Right cardiac atrium (tissue), 5 donors: ENCODE data around the gene UBE3B. TPM values are rescaled to one million over a fixed set of nuclear protein-coding genes. Genes with fewer than 3 reads are reported as not detected.

Source experiments
- ATAC-seq, 2 donors: fragments of 200-7000 bp; cut with Tn5 transposase; one replicate each; pipeline versions ENCODE4 v1.8.0 to v1.9.1; 2020; ENCODE audit warnings: moderate library complexity in 2 of 2, mild to moderate bottlenecking in 1 of 2
- DNase-seq, 3 donors: peaks; one replicate each; pipeline ENCODE4 v3.0.0-alpha.2; 2020
- H3K27ac ChIP-seq: one replicate; pipeline ENCODE4 v1.5.1; 2013; ENCODE audit warnings: mild to moderate bottlenecking, low read length, control low read depth, moderate library complexity
- H3K27me3 ChIP-seq: one replicate; pipeline ENCODE4 v1.6.1; 2013; ENCODE audit not compliant: control insufficient read depth, insufficient read depth
- H3K4me1 ChIP-seq: one replicate; pipeline ENCODE4 v1.6.1; 2013; ENCODE audit warnings: low read length; ENCODE audit not compliant: control insufficient read depth, insufficient read depth
- H3K4me3 ChIP-seq: one replicate; pipeline ENCODE4 v1.5.1; 2013; ENCODE audit warnings: low read length, control low read depth
- H3K9me3 ChIP-seq: one replicate; pipeline ENCODE4 v1.6.1; 2013; ENCODE audit warnings: low read length; ENCODE audit not compliant: control insufficient read depth
- WGBS: extraction: QIAGEN DNeasy Blood & Tissue Kit; methylation state at CpG from one replicate; pipeline ENCODE4 v1.1.7; 2013; 5-methylcytosine and 5-hydroxymethylcytosine counted together
- intact Hi-C, 4 donors: fragments of 100-400 bp; cut with DNase I; formaldehyde crosslinking; loops; one replicate each; pipeline versions ENCODE4 v1.11.0 to v1.14.0; 2022 to 2023
- polyA plus RNA-seq: library from polyadenylated mRNA; stranded (reverse); fragments of 200-250 nt; gene quantifications from one replicate; pipeline ENCODE4 v1.2.3, GENCODE V29; 2013
- total RNA-seq, 4 donors: library from RNA; stranded (reverse); fragmentation: NEBNext Ultra II Directional; extraction: Animal tissue kit (Norgen Biotek cat#: 25700); gene quantifications; one replicate each; pipeline ENCODE4 v1.2.1, GENCODE V29; 2021
- donor health status: healthy with polysubstance abuse.
- donor health status: DM: no; HTN: yes; CAD: no.
- donor health status: DM: no; HTN: no; CAD: no.
- donor health status: DM: no; HTN: yes; CAD: no; lungs with severe emphysema.
- donor health status: DM: yes; HTN: yes; CAD: no.

Gene UBE3B
- total and polyA plus RNA-seq, 5 donors, result 22.6 to 53.2 (median 46.7) TPM

DNA sequence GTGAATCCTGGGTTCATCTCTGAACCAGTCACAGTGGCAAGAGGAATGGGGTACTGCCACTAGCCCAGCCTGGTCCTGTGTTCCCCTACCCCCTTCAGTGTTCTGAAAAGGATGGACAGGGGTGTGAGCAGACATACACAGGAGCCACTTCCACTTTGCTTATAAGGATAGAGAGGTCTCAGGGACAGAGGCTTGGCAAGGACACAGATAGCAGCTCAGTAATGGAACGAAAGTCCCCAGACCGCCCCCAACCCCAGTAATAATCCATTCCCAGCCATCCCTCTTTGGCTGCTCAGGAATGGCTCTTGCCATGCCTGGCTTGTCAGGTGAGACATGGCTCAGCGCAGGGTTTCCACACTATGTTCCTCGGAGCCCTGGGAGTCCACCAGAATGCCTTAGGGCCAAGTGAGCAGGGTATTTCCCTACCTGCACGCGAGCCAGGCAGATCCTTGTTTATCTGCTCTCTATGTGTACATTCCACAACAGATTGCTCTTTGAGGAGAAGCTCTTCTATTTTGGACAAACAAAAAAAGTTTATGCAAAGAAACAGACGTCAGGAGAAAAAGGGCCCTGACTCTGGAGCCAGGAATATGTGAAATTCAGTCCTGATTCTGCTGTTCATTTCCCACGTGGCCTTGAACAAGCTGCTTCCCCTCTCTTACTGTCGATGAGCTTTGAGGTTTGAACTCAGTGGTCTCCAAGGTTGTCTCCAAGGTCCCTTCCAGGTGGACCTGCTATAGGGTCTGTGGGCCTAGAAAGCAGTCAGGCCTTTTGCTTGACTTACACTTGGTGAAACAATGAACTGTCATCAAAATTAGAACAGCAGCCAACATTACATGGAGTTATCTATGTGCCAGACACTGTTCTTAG lies 10.0 kb downstream of the UBE3B start:
- Histone ChIP-seq H3K4me3 (no peak overlapping the region), H3K9me3 (no peaks in the 10 kb centered on the region), H3K27ac (no peak overlapping the region), H3K4me1 (no peaks in the 10 kb centered on the region), H3K27me3 (no peaks in the 10 kb centered on the region)
- WGBS, result 96% methylated on average over 9 of the region's 9 CpGs
- intact Hi-C loops, result no loop called here
- DNase-seq, result no peak
- no peak for ATAC-seq

DNA sequence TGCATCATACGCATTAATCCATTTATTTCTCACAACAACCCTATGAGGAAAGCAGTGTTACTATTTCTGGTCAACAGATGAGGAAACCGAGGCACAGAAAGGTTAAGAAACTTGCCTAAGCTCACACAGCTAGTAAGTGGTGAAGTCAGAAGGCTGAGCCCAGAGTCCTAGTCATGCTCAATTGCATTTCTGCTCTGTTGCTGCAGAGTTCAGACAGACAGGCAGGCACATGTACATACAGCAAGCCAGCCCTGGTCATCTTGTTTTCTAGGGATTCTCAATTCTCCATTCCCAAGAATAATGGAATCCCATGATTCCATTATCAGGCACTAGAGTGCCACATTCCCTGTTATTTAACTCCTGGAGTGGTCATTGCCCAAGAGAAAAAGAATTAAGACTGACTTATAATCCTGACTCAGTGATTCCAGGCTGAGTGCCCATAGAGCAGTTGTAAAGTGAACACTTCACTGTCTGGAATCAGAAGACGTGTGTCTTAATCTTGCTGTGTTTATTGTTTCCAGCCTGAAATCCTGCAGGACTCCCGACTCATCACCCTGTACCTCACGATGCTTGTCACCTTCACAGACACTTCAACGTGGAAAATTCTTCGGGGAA lies 10.7 kb downstream of the UBE3B start:
- WGBS, result 87% methylated on average over 7 of the region's 7 CpGs
- no peaks in the 10 kb centered on the region for H3K27me3 ChIP-seq

DNA sequence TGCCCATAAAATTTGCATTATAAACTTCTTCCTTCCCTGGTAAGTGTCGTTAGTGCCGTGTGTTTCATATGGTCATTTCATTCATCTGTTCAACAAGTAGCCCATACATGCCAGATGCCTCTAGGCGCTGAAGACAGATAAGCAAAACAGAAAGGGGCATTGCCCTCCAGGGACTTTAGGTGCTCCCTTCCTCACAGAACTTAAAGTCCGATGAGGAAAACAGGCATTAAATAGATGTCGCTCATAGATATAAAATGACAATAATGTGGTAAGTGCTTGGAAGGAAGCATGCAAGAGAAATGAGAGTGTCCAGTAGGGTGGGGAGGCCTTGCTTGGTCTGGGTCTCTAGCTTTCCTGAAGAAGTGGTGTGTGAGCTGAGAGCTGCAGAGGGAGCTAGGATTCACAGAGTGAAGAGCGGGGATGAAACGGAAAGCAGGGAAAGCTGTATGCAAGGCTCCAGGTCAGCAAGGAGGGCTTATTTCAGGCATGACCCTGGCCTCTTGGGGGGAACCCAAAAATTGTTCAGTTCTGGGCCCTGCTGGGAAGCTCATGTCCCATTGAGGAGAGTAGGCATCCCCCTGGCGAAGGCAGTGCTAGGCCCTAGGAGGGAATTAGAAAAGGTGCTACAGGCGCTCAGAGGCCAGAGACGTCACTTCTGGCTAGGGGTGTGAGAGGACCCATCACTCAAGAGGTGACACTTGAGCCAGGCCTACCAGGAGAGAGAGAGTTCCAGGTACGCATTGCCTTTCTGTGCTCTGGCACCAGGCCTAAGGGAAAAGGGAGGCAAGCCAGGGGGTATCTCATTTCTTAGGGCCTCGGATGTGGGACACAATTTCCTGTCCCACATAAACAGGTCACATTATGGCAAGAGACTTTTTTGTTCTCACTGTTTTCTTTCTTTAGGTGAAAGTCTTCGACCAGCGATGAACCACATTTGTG lies 11.9 kb downstream of the UBE3B start:
- DNase-seq (no peak), ATAC-seq (peak in 1 of 2 donors; percentile 25)
- Histone ChIP-seq H3K27me3 (no peaks in the 10 kb centered on the region), H3K27ac (no peak overlapping the region), H3K9me3 (no peaks in the 10 kb centered on the region), H3K4me3 (no peak overlapping the region), H3K4me1 (no peaks in the 10 kb centered on the region)
- intact Hi-C loops, result no loop called here
- 91% methylated on average over 14 of the region's 14 CpGs for WGBS

More for the DNA sequence above, 10.7 kb downstream of the UBE3B start:
- DNase-seq, result no peak
- Histone ChIP-seq H3K27ac (no peak overlapping the region), H3K4me3 (no peak overlapping the region), H3K4me1 (no peaks in the 10 kb centered on the region), H3K9me3 (no peaks in the 10 kb centered on the region)
- intact Hi-C loops, result no loop called here
- no peak for ATAC-seq

DNA sequence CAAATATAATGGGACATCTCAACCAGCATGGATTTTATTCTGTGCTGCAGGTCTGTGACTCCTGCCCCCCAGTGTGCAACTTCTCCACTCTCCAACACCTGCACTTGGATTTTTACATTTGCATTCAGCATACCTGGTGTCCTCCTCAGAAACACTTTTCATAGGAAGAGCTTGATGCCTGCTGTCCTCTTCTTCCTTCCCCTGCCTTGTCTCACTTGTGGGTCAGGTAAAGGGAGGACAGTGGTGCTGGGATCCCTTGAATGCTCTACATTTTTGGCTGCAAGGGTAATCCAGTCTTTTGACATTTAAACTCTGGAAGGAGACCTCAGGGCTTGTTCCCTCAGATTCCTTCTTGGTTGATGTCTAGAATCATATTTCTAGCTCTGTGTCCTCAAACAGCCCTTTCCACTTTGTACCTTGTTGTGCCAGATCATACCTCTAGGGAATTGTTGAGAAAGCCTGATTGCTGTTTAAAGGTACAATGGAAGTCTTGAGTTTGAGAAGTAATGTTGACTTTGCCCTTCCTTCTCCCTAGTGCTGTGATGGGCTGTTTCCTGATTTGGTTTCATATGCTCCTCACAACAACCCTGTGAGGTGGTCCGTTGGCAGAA lies 12.6 kb downstream of the UBE3B start:
- H3K4me3 ChIP-seq, result no peak overlapping the region
- H3K9me3 ChIP-seq, result no peaks in the 10 kb centered on the region
- H3K4me1 ChIP-seq, result no peaks in the 10 kb centered on the region
- no peak overlapping the region for H3K27ac ChIP-seq
- no peak for ATAC-seq
- H3K27me3 ChIP-seq, result no peaks in the 10 kb centered on the region
- WGBS, result 79% methylated on average over 1 of the region's 1 CpG
- DNase-seq, result no peak
- intact Hi-C loops, result no loop called here

DNA sequence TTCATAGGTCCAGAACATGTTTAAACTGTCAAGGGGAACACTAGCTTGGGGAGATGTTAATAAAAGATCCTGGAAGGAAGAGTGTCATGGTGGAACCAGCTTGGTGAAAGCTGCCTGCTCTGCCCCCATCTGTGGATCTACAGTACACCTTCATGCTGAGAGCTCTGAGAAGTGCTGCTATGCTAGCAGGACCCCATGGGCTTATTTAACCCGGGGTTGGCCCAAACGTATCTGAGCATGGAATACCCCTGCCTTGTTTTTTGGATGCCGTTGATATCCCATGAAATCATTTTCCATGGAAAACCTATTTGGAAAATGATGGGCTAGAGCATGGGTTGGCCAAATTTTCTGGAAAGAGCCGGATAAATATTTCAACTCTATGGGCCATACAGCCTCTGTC lies 14.2 kb downstream of the UBE3B start:
- WGBS, result 94% methylated on average over 4 of the region's 4 CpGs
- ATAC-seq, result no peak
- intact Hi-C loops, result no loop called here

DNA sequence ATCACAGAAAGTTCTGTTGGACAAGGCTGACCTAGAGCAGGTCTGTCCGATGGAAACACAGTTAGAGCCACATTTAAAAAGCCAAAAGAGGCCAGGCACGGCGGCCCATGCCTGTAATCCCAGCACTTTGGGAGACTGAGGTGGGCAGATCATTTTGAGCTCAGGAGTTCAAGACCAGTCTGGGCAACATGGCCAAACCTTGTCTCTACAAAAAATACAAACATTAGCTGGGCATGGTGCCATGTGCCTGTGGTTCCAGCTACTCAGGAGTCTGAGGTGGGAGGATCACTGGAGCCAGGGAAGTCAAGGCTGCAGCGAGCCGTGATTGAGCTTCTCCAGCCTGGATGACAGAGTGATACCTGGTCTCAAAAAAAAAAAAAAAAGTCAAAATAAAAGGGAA lies 14.9 kb downstream of the UBE3B start:
- no peaks in the 10 kb centered on the region for H3K4me1 ChIP-seq
- no peak overlapping the region for H3K27ac ChIP-seq
- H3K27me3 ChIP-seq, result no peaks in the 10 kb centered on the region
- H3K9me3 ChIP-seq, result no peaks in the 10 kb centered on the region
- intact Hi-C loops, result no loop called here
- H3K4me3 ChIP-seq, result no peak overlapping the region
- WGBS, result 94% methylated on average over 5 of the region's 5 CpGs
- DNase-seq (no peak), ATAC-seq (no peak)

More for the DNA sequence above, 14.2 kb downstream of the UBE3B start:
- H3K27me3 ChIP-seq, result no peaks in the 10 kb centered on the region
- DNase-seq, result no peak
- no peaks in the 10 kb centered on the region for H3K4me1 ChIP-seq
- no peak overlapping the region for H3K27ac ChIP-seq
- H3K4me3 ChIP-seq, result no peak overlapping the region
- H3K9me3 ChIP-seq, result no peaks in the 10 kb centered on the region

DNA sequence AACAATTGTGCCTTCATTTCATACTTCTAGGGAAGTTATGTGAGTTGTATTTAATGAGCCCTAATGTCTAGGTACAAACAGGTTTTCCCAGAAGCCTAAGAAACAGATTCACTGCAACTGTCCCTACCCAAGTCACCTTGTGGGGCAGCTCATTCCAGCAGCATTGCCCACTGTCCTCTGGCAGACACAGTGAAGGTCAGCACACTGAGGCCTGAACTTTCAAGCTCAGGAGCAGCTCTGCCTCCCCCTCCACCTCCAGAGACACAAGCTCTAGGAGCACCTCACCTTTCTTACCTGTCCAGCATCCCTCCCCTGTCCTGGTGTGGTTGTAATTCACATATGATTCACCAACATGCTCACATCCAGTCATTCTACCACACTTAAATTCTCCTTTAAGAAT lies 15.7 kb downstream of the UBE3B start:
- no peak overlapping the region for H3K27ac ChIP-seq
- intact Hi-C loops, result no loop called here
- no peaks in the 10 kb centered on the region for H3K4me1 ChIP-seq
- ATAC-seq, result peak; percentile 40 to 51
- no peaks in the 10 kb centered on the region for H3K27me3 ChIP-seq
- H3K9me3 ChIP-seq, result no peaks in the 10 kb centered on the region
- H3K4me3 ChIP-seq, result no peak overlapping the region
- no peak for DNase-seq

DNA sequence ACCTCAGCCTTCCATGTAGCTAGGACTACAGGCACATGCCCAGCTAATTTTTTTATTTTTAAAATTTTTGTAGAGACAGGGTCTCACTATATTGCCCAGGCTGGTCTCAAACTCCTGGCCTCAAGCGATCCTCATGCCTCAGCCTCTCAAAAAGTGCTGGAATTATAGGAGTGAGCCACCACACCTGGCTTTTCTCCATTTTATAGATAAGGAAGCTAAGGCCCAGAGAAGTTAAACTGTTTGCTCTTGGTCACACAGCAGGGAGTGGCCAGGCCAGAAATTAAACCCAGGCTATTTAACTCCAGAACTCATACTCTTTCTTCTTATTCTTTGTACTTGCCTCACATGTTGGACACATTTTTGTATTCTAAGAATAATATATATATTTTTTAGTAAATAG lies 16.5 kb downstream of the UBE3B start:
- intact Hi-C loops, result no loop called here

DNA sequence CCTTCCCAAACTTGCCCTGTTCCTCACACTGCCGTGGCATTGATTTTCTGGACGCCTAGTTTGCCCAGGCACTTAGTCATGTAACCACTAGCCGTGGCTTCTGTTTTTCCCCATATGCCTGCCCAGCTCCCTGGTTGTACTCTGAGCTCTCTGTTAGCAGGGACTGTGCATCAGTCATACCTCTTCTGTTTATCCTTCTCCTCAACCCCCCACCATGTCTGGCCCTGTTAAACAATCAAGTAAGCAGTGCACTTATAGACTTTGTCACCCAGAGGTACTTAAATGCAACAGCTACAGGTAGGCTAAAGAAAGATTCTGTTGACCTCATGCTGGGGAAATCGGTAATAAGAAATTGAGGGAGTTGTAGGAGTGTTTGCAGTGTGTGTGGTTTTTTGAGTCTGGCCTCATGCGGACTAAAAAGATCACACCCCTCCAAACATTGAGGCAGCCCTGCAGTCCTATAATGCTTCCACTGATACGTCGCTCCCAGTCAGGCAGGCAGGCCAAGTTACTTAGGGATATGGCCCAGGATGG lies 17.0 kb downstream of the UBE3B start:
- no peak overlapping the region for H3K27ac ChIP-seq
- H3K4me1 ChIP-seq, result no peaks in the 10 kb centered on the region
- 96% methylated on average over 7 of the region's 7 CpGs for WGBS
- intact Hi-C loops, result no loop called here
- H3K4me3 ChIP-seq, result no peak overlapping the region
- no peaks in the 10 kb centered on the region for H3K27me3 ChIP-seq
- no peaks in the 10 kb centered on the region for H3K9me3 ChIP-seq
- no peak for ATAC-seq
- DNase-seq, result no peak

More for the DNA sequence above, 16.5 kb downstream of the UBE3B start:
- ATAC-seq (no peak), DNase-seq (no peak)
- WGBS, result 96% methylated on average over 1 of the region's 1 CpG
- Histone ChIP-seq H3K27ac (no peak overlapping the region), H3K9me3 (no peaks in the 10 kb centered on the region), H3K27me3 (no peaks in the 10 kb centered on the region), H3K4me3 (no peak overlapping the region), H3K4me1 (no peaks in the 10 kb centered on the region)

DNA sequence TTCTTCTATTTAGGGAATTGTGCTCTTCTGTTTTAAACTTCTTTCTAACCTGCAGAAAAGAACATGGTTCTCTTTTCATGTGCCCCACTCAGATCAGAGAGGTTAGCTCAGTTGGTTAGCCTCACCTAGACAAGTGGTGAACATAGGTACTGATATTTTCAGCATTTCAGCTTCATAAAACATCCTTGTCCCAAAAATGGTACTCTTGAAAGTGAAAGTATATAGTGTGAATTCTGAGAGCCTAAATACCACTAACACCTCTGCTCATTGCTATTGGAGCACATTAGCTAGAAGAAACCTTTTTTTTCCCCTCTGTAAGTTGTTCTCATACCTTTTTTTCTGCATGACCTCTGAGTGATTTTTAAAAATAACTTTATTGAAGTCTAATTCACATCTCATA lies 17.6 kb downstream of the UBE3B start:
- intact Hi-C loops, result no loop called here
- H3K9me3 ChIP-seq, result no peaks in the 10 kb centered on the region
- no peaks in the 10 kb centered on the region for H3K27me3 ChIP-seq
- H3K4me1 ChIP-seq, result no peaks in the 10 kb centered on the region
- H3K27ac ChIP-seq, result no peak overlapping the region
- no peak for DNase-seq
- no peak for ATAC-seq
- H3K4me3 ChIP-seq, result no peak overlapping the region
